ENCODE data around the gene GALNT12.

DNA sequence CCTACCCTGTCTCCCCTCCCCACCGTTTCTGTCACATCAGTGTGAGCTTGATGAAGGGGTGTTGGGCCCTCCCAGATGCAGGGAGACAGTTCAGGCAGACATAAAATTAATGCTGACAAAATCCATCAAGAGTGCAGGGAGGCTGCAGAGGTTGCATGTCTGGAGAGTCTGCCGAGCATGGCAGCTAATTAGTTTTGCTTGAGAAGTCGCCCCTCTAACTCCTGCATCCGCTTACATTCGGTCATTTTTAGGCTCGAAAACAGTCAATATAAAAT lies 44.9 kb downstream of the GALNT12 start:
- TF ChIP-seq, protein P1, sequence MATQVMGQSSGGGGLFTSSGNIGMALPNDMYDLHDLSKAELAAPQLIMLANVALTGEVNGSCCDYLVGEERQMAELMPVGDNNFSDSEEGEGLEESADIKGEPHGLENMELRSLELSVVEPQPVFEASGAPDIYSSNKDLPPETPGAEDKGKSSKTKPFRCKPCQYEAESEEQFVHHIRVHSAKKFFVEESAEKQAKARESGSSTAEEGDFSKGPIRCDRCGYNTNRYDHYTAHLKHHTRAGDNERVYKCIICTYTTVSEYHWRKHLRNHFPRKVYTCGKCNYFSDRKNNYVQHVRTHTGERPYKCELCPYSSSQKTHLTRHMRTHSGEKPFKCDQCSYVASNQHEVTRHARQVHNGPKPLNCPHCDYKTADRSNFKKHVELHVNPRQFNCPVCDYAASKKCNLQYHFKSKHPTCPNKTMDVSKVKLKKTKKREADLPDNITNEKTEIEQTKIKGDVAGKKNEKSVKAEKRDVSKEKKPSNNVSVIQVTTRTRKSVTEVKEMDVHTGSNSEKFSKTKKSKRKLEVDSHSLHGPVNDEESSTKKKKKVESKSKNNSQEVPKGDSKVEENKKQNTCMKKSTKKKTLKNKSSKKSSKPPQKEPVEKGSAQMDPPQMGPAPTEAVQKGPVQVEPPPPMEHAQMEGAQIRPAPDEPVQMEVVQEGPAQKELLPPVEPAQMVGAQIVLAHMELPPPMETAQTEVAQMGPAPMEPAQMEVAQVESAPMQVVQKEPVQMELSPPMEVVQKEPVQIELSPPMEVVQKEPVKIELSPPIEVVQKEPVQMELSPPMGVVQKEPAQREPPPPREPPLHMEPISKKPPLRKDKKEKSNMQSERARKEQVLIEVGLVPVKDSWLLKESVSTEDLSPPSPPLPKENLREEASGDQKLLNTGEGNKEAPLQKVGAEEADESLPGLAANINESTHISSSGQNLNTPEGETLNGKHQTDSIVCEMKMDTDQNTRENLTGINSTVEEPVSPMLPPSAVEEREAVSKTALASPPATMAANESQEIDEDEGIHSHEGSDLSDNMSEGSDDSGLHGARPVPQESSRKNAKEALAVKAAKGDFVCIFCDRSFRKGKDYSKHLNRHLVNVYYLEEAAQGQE (IDR thresholded peaks at IDR 0.05; ENCODE audit: insufficient read depth in 1 of 2, low read depth in 2 of 2, low read length in 1 of 2) = no peak
- TF ChIP-seq CTCF (IDR thresholded peaks at IDR 0.05) = no peak
